Osteocyte (in vitro differentiated cells): ENCODE data around the gene NPPA. TPM values are rescaled to one million over a fixed set of nuclear protein-coding genes. Genes with fewer than 3 reads are reported as not detected.

Experiments
- DNase-seq: peaks from one replicate; pipeline ENCODE4 v3.0.0; 2021; ENCODE audit warnings: mixed read lengths; ENCODE audit not compliant: unreplicated experiment; ENCODE audit errors: extremely low spot score
- H3K27ac Mint-ChIP-seq: one replicate; pipeline ENCODE4 v1.8.0; 2021; ENCODE audit warnings: mild to moderate bottlenecking, mixed read lengths; ENCODE audit not compliant: unreplicated experiment
- H3K27me3 Mint-ChIP-seq: one replicate; pipeline ENCODE4 v1.8.0; 2021; ENCODE audit warnings: mixed read lengths; ENCODE audit not compliant: unreplicated experiment
- H3K36me3 Mint-ChIP-seq: one replicate; pipeline ENCODE4 v1.8.0; 2021; ENCODE audit warnings: mixed read lengths; ENCODE audit not compliant: unreplicated experiment
- H3K4me1 Mint-ChIP-seq: one replicate; pipeline ENCODE4 v1.8.0; 2021; ENCODE audit warnings: mixed read lengths; ENCODE audit not compliant: unreplicated experiment
- H3K4me3 Mint-ChIP-seq: one replicate; pipeline ENCODE4 v1.8.0; 2021; ENCODE audit warnings: mild to moderate bottlenecking, moderate library complexity, mixed read lengths; ENCODE audit not compliant: unreplicated experiment
- H3K9me3 Mint-ChIP-seq: one replicate; pipeline ENCODE4 v1.8.0; 2021; ENCODE audit warnings: mixed read lengths; ENCODE audit not compliant: unreplicated experiment
- total RNA-seq: library from RNA; stranded (reverse); gene quantifications from 2 replicates; pipeline ENCODE4 v1.2.1, GENCODE V29; 2021
- TF ChIP-seq, protein P1 (sequence below): fragments of 200-600 bp; sonication (generic); IDR thresholded peaks from 2 replicates; pipeline ENCODE4 v1.5.0; 2021; ENCODE audit warnings: antibody characterized with exemption, mild to moderate bottlenecking, moderate library complexity

Gene NPPA
- total RNA-seq, 1 donor from 2014 or later: not detected

DNA sequence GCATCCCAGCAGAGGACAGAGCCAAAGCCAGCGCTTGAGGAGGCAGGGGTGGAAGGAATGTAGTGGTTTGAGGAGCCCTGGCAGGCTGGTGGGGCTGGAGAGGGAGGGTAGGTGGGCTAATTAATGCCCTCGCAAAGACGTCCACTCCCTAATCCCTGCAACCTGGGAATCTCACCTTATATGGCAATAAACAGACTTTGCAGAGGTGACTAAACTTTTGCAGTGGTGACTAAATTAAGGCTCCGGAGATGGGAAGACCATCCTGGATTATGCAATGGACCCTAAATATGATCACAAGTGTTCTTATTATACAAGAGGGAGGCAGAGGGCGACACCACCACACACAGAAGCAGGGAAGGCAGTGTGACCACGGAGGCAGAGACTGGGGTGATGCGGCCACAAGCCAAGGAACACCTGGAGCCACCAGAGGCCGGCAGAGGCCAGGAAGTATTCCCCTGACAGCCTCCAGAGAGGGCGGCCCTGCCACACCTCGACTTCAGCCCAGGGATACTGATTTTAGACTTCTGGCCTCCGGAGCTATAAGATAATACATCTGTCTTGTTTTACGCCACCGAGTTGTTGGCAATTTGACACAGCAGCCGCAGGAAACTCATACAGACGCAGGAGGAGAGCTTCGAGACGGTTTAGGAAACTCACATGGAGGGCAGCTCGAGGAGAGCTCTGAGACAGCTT lies 34.3 kb upstream of the NPPA start:
- no peak for DNase-seq
- TF ChIP-seq, protein P1, sequence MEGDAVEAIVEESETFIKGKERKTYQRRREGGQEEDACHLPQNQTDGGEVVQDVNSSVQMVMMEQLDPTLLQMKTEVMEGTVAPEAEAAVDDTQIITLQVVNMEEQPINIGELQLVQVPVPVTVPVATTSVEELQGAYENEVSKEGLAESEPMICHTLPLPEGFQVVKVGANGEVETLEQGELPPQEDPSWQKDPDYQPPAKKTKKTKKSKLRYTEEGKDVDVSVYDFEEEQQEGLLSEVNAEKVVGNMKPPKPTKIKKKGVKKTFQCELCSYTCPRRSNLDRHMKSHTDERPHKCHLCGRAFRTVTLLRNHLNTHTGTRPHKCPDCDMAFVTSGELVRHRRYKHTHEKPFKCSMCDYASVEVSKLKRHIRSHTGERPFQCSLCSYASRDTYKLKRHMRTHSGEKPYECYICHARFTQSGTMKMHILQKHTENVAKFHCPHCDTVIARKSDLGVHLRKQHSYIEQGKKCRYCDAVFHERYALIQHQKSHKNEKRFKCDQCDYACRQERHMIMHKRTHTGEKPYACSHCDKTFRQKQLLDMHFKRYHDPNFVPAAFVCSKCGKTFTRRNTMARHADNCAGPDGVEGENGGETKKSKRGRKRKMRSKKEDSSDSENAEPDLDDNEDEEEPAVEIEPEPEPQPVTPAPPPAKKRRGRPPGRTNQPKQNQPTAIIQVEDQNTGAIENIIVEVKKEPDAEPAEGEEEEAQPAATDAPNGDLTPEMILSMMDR: no peak
- Mint-ChIP-seq H3K27ac (no peak overlapping the region), H3K27me3 (peaks cover 8% of the 10 kb centered on the region), H3K4me3 (no peak overlapping the region), H3K9me3 (no peaks in the 10 kb centered on the region), H3K36me3 (no peaks in the 10 kb centered on the region), H3K4me1 (peaks cover 5% of the 10 kb centered on the region)

DNA sequence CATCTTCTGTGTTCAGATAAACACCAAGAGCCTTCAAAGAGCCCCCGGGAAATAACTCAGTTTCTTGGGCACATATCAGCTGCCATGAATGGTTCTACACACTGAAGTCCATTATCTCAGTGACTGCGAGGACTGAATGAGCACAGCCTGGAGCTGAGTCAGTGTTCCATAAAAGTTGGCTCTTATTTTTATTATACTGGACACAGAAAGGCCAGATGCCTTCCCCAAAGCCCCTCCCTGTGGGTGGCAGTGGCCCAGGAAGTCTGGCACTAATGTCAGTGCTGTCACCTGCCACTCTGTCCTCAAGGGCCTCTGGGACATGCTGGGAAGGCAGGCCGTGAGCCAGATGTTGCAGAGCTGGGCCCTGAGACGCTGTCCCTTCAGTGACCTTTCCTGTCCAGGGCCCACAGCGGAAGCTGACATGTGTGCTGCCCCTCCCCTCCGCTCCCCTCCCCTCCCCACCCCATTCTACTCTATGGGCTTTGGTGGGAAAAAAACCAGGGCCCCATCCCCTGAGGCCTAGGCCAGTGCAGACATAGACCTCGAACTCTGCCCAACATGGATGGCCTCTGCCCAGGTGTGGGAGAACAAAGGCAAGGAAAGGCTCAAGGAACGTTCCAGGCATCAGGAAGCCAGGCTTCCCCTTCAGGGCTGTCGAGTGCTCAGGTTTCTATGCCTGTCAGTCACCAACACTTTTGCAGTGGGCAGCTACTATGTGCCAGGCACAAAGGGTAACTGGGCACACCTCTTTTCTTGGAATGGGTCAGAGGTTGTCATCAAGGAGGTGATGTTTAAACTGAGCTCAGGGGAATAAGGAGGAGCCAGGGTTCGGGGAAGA lies 33.5 kb upstream of the NPPA start:
- no peak overlapping the region for H3K4me3 Mint-ChIP-seq
- DNase-seq: no peak
- H3K36me3 Mint-ChIP-seq: no peaks in the 10 kb centered on the region
- no peaks in the 10 kb centered on the region for H3K9me3 Mint-ChIP-seq
- peaks cover 5% of the 10 kb centered on the region for H3K4me1 Mint-ChIP-seq
- peaks cover 13% of the 10 kb centered on the region for H3K27me3 Mint-ChIP-seq
- TF ChIP-seq, protein P1: no peak
- no peak overlapping the region for H3K27ac Mint-ChIP-seq

DNA sequence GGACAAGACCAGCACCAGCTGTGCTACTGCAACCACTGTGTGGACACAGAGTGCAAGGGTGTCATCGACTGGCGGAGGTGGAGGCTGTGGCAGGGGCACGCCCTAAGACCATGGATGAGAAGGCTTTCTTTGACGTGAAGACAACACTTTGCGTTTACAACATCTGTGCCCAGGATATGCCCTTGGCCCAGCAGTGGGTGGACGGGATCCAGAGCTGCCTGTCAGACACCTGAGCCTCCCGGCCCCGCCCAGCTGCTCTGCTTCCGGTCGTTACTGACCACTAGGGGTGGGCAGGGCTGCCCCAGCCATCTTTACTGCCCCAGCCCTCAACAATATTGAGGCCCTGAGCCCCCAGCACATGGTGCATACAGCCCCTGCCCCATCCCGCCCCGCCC lies 32.6 kb upstream of the NPPA start:
- no peak for DNase-seq
- Mint-ChIP-seq H3K36me3 (no peaks in the 10 kb centered on the region), H3K27ac (no peak overlapping the region), H3K4me1 (peaks cover 5% of the 10 kb centered on the region), H3K27me3 (peaks cover 13% of the 10 kb centered on the region), H3K9me3 (no peaks in the 10 kb centered on the region), H3K4me3 (no peak overlapping the region)
- TF ChIP-seq, protein P1: no peak

DNA sequence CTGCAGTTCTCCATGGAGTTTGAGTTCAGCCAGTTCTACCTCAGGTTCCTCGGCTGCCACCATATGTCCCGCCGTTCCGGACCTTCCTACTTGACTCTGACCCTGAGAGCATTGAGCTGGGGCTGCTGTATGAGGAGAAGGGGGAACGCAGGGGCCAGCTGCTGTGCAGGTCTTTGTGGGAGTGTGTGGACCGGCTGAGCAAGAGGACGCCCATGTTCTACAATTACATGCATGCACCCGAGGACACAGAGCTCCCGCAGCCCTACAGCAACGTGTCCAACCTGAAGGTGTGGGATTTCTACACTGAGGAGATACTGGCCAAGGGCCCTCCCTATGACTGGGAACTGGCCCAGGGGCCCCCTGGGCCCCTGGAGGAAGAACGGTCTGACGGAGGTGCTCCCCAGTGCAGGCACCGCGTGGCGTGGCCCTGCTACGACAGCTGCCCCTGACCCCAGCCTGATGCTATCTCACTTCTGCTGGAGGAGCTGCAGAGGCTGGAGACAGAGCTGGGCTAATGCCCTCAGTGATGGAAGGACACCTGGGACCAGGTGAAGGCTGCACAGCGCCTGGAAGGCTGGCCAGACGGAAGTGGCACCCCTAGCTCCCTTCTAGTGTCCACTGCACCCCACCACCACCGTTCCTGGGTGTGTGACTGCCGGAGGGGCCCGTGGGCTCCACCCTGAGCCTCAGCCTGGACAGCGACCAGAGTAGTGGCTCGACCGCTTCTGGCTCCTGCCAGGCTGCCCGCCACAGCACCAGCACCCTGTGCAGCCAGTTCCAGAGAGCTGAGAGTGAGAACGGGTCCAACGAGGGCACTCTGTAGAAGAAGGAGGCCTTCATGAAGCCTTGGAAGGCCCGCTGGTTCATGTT lies 32.0 kb upstream of the NPPA start:
- Mint-ChIP-seq H3K9me3 (no peaks in the 10 kb centered on the region), H3K4me3 (no peak overlapping the region), H3K36me3 (no peaks in the 10 kb centered on the region), H3K4me1 (peaks cover 5% of the 10 kb centered on the region), H3K27me3 (peaks cover 13% of the 10 kb centered on the region), H3K27ac (no peak overlapping the region)
- TF ChIP-seq, protein P1: no peak
- no peak for DNase-seq
